ENCODE measurements around the gene MRI1. TPM values are rescaled to one million over a fixed set of nuclear protein-coding genes. Genes with fewer than 3 reads are reported as not detected.

Gene MRI1
- total RNA-seq, result 10 to 100 TPM; 37.6 to 42.2 TPM

DNA sequence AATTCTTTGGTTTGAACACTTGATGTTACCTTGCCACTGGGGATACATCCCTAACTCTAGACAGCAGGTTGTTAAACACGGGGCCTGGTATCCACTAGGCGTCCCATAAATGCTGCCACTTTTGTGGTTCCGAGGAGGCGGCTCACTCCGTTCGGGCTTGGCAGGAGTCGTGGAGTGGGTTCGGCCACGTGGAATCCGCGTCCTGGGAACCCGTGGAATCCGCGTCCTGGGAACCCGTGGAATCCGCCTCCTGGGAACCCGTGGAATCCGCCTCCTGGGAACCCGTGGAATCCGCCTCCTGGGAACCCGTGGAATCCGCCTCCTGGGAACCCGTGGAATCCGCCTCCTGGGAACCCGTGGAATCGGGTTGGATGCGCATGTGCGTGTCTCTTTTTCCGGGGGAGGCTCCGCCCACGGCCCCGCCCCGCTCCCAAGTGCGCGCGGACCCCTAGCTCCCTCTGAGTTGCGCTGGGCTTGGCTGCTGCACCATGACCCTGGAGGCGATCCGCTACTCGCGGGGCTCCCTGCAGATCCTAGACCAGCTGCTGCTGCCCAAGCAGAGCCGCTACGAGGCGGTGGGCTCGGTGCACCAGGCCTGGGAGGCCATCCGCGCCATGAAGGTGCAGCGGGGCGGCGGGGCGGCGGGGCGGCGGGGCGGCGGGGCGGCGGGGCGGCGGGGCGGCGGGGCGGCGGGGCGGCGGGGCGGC lies at the start of gene MRI1:
Gene MRI1 (plus strand): TSS at position 422 of the 707 bp plus-strand sequence. CDS start 67 bp downstream, at position 489.
- Mint-ChIP-seq H3K9me3 (no peaks in the 10 kb centered on the region), H3K27ac (peak within 1 kb of the TSS; percentile 61), H3K4me1 (ENCODE audit: low read depth) (peaks cover 33% of the 10 kb centered on the region), H3K4me3 (peak within 1 kb of the TSS; percentile 82 to 88), H3K27me3 (ENCODE audit: low read depth) (no peaks in the 10 kb centered on the region), H3K36me3 (ENCODE audit: insufficient read depth in 2 of 2) (peaks cover 7 to 10% of the 10 kb centered on the region in 2 donors)
- peak; percentile 83 to 89 for ATAC-seq (replicated peaks in 1 of 2)
- peak; percentile 75 to 80 for DNase-seq

DNA sequence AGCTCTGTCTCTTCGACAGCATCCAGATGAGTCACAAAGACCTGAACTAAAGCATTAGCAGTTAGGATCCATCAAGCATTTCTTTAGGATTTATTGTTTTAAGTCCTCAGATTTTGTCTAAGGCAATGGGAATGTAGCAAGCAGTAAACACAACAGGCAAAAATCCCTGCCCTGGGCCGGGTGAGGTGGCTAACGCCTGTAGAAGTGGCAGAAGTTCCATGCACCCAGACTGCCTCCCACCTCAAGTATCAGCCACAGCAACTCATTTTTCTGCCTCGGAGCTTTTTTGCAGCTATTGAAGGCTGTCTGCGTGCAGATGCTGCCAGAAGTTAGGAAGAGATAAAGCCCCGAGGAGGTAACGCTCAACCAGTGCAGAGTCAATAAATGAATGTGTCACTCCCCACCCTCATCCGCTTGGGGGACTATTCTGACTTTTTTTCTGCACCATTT lies 47.1 kb upstream of the MRI1 start:
- no peak for ATAC-seq (replicated peaks in 1 of 2)
- DNase-seq, result no peak
- Mint-ChIP-seq H3K36me3 (ENCODE audit: insufficient read depth in 2 of 2) (peaks cover 3 to 5% of the 10 kb centered on the region in 2 donors), H3K27ac (no peak overlapping the region), H3K27me3 (ENCODE audit: low read depth) (peaks cover 15% of the 10 kb centered on the region), H3K4me1 (ENCODE audit: low read depth) (no peaks in the 10 kb centered on the region), H3K9me3 (peaks cover 1 to 3% of the 10 kb centered on the region in 2 donors), H3K4me3 (no peak overlapping the region)

DNA sequence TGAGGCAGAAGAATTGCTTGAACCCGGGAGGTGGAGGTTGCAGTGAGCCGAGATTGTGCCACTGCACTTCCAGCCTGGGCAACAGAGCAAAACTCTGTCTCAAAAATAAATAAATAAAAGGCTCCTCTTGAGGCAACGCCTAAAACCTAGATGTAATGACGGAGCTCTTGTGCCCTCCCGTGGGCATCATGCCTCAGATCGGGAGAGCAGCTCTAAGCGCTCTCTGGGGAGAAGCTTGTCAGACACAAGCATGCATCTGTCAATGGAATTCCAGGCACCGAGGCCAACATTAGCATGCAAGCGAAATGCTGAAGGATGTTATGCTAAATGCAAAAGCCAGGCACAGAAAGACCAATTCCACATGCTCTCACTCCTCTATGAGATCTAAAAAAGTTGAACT lies 45.6 kb upstream of the MRI1 start:
- H3K9me3 Mint-ChIP-seq, result peaks cover 1 to 3% of the 10 kb centered on the region in 2 donors
- ATAC-seq (replicated peaks in 1 of 2), result no peak
- peaks cover 3 to 4% of the 10 kb centered on the region in 2 donors for H3K36me3 Mint-ChIP-seq (ENCODE audit: insufficient read depth in 2 of 2)
- peaks cover 15% of the 10 kb centered on the region for H3K27me3 Mint-ChIP-seq (ENCODE audit: low read depth)
- H3K4me1 Mint-ChIP-seq (ENCODE audit: low read depth), result no peaks in the 10 kb centered on the region
- H3K4me3 Mint-ChIP-seq, result no peak overlapping the region
- H3K27ac Mint-ChIP-seq, result no peak overlapping the region
- no peak for DNase-seq

DNA sequence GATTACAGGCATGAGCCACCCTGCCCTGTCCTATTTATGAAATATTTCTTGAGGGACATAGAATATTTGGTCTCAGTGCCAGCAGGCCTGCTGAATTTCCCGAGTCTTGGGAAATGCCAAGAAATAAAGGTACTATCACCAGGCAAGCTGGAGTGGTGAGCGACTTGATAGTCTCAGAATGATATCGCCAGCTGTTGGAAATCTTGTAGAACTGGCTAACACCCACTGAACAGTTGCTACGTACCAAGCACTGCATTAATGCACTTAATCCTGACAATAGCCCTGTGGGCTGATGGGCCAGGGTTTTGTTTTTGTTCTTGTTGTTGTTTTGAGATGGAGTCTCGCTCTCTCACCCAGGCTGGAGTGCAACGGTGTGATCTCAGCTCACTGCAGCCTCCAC lies 42.2 kb upstream of the MRI1 start:
- no peaks in the 10 kb centered on the region for H3K36me3 Mint-ChIP-seq (ENCODE audit: insufficient read depth in 2 of 2)
- peaks cover 10% of the 10 kb centered on the region for H3K27me3 Mint-ChIP-seq (ENCODE audit: low read depth)
- DNase-seq (no peak), ATAC-seq (replicated peaks in 1 of 2) (no peak)
- H3K9me3 Mint-ChIP-seq, result no peaks in the 10 kb centered on the region
- no peak overlapping the region for H3K4me3 Mint-ChIP-seq
- no peak overlapping the region for H3K27ac Mint-ChIP-seq
- H3K4me1 Mint-ChIP-seq (ENCODE audit: low read depth), result no peaks in the 10 kb centered on the region

DNA sequence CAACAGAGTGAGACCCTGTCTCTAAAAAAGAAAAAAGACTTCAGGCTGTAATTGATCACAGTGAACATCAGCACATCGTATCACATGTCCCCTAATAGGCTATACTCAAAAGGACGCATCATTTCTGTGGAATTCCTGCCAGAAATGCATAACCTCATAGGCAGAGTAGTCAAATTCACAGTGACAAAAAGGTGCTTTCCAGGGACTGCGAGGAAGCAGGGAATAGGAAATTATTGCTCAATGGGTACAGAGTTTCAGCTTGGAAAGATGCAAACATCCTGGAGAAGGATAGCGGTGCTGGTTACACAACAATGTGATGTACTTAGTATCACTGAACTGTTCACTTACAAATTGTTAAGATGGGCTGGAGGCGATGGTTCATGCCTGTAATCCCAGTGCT lies 41.1 kb upstream of the MRI1 start:
- H3K36me3 Mint-ChIP-seq (ENCODE audit: insufficient read depth in 2 of 2), result no peaks in the 10 kb centered on the region
- peaks cover 6% of the 10 kb centered on the region for H3K27me3 Mint-ChIP-seq (ENCODE audit: low read depth)
- DNase-seq (no peak), ATAC-seq (replicated peaks in 1 of 2) (no peak)
- H3K4me1 Mint-ChIP-seq (ENCODE audit: low read depth), result no peaks in the 10 kb centered on the region
- H3K27ac Mint-ChIP-seq, result no peak overlapping the region
- no peaks in the 10 kb centered on the region for H3K9me3 Mint-ChIP-seq
- H3K4me3 Mint-ChIP-seq, result no peak overlapping the region

DNA sequence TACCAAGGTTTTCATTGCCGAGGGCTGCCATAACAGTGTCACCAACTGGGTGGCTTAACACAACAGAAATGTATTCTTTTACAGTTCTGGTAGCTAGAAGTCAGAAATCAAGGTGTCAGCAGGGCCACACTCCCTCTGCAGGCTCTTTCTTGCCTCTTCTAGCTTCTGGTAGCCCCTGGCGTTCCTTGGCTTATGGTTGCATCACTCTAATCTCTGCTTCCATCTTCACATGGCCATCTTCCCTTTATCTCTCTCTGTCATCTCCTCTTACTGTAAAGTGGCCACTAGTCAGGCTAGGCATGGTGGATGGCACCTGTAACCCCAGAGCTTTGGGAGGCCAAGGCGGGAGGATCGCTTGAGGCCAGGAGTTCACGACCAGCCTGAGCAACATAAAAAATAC lies 38.0 kb upstream of the MRI1 start:
- DNase-seq, result no peak
- Mint-ChIP-seq H3K27me3 (ENCODE audit: low read depth) (no peaks in the 10 kb centered on the region), H3K4me1 (ENCODE audit: low read depth) (peaks cover 19% of the 10 kb centered on the region), H3K36me3 (ENCODE audit: insufficient read depth in 2 of 2) (no peaks in the 10 kb centered on the region), H3K4me3 (no peak overlapping the region), H3K27ac (no peak overlapping the region), H3K9me3 (no peaks in the 10 kb centered on the region)
- no peak for ATAC-seq (replicated peaks in 1 of 2)

DNA sequence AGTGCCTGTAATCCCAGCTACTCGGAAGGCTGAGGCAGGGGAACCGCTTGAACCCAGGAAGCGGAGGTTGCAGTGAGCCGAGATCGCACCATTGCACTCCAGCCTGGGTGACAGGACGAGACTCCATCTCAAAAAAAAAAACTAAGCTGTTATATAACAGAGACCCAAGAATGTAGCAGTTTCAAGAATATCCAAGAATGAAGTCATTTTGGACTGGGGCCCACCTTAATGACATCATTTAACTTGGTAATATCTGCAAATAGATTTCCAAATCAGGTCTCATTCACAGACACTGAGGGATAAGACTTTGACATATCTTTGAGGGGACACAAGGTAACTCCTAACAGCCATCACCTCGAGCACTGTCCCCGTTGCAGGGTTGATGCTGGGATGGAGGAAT lies 36.5 kb upstream of the MRI1 start:
- H3K27ac Mint-ChIP-seq, result no peak overlapping the region
- no peaks in the 10 kb centered on the region for H3K36me3 Mint-ChIP-seq (ENCODE audit: insufficient read depth in 2 of 2)
- H3K9me3 Mint-ChIP-seq, result no peaks in the 10 kb centered on the region
- no peaks in the 10 kb centered on the region for H3K27me3 Mint-ChIP-seq (ENCODE audit: low read depth)
- no peak for DNase-seq
- no peak overlapping the region for H3K4me3 Mint-ChIP-seq
- no peak for ATAC-seq (replicated peaks in 1 of 2)
- H3K4me1 Mint-ChIP-seq (ENCODE audit: low read depth), result peaks cover 29% of the 10 kb centered on the region

DNA sequence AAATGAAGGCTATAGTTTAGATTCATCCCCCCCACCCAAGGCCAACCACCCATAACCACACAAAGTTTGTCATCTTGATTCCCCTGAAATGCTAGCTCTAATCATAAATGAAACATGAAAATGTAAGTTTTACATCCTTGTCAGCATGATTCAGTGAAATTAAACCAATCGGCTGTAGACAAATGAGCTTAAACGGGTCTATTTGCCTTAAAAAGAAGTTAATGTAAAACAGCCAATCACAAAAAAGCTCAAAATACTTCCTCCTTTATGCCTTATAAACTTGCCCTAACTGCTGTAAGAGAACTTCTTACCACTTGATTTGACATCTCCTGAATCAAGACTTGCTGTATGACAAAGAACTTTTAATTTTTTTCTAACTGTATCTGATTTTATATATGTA lies 34.5 kb upstream of the MRI1 start:
- Mint-ChIP-seq H3K27me3 (ENCODE audit: low read depth) (no peaks in the 10 kb centered on the region), H3K4me3 (peak overlapping the region; percentile 1 to 99), H3K36me3 (ENCODE audit: insufficient read depth in 2 of 2) (no peaks in the 10 kb centered on the region), H3K27ac (peak overlapping the region; percentile 99), H3K4me1 (ENCODE audit: low read depth) (peaks cover 29% of the 10 kb centered on the region), H3K9me3 (no peaks in the 10 kb centered on the region)
- DNase-seq (no peak), ATAC-seq (replicated peaks in 1 of 2) (no peak)

DNA sequence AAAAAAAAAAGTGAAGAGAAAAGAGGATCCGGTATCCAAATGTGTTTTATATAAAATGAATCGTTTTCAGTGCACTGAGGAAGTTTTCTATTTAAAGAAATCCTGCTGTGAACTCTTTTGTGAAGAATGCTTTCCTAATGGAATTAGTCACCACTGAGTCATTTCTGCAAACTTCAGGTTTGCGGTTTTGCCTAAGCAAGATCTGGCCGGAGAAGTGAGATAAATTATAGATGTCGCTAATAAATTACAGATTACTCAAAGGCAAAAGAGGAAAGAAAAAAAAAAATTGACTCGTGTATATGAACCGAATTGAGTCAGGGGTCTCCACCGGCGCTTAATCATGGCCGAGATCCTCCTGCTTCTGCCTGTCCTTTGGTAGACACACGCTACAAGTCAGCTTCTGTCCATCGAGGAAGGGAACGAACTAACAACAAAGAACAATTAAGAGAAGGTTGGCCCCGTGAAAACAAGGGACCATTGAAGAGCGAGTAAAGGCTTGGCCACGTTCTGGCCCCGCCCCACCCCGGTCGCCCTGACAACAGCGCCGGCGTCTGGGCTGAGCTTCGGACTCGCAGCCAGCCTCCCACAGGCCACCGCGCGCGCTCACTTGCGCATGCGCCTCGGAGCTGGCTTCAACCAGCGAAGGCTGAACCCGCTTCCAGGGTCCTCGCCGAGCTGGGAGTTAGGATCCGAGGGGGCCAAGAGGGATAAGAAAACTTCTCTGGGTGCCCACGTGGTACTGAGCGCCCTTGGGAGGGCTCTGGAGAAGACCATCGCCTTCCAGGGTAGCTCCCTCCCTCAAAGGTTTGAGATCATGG lies 33.0 kb upstream of the MRI1 start:
- no peaks in the 10 kb centered on the region for H3K27me3 Mint-ChIP-seq (ENCODE audit: low read depth)
- peak overlapping the region; percentile 87 to 99 for H3K4me3 Mint-ChIP-seq
- H3K27ac Mint-ChIP-seq, result peak overlapping the region; percentile 99
- H3K36me3 Mint-ChIP-seq (ENCODE audit: insufficient read depth in 2 of 2), result no peaks in the 10 kb centered on the region
- DNase-seq (peak; percentile 95 to 97), ATAC-seq (replicated peaks in 1 of 2) (peak; percentile 100)
- H3K9me3 Mint-ChIP-seq, result no peaks in the 10 kb centered on the region
- H3K4me1 Mint-ChIP-seq (ENCODE audit: low read depth), result peaks cover 29% of the 10 kb centered on the region

DNA sequence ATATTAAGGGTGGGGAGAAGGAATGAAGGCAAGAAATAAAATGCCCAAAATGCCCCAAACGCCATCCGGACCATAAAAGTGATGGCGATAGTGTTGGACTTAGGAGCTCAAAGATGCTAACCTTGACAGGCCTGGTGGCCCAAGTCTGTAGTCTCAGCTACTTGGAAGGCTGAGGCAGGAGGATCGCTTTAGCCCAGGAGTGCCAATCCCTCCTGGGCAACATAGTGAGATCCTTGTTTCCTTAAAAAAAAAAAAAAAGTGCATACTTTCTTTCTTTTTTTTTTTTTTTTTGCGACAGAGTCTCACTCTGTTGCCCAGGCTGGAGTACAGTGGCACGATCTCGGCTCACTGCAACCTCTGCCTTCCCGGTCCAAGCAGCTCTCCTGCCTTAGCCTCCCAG lies 32.0 kb upstream of the MRI1 start:
- no peak for DNase-seq
- no peaks in the 10 kb centered on the region for H3K9me3 Mint-ChIP-seq
- H3K4me1 Mint-ChIP-seq (ENCODE audit: low read depth), result peaks cover 29% of the 10 kb centered on the region
- no peak for ATAC-seq (replicated peaks in 1 of 2)
- no peaks in the 10 kb centered on the region for H3K36me3 Mint-ChIP-seq (ENCODE audit: insufficient read depth in 2 of 2)
- H3K27me3 Mint-ChIP-seq (ENCODE audit: low read depth), result no peaks in the 10 kb centered on the region
- H3K27ac Mint-ChIP-seq, result no peak overlapping the region
- peak overlapping the region; percentile 87 to 99 for H3K4me3 Mint-ChIP-seq

DNA sequence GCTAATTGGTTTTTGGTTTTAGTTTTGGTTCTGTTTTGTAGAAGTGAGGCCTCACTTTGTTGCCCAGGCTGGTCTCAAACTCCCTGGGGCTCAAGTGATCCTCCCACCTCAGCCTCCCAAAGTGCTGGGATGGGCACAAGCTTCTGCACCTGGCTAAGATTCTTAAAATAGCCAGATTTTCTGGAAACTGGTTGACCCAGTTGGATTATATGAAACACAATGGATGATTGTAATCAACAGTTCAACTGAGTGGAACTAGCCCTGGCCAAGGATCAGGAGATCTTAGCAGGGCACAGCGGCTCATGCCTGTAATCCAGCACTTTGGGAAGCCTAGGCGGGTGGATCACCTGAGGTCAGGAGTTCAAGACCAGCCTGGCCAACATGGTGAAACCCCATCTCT lies 29.6 kb upstream of the MRI1 start:
- H3K4me1 Mint-ChIP-seq (ENCODE audit: low read depth), result peaks cover 25% of the 10 kb centered on the region
- no peak overlapping the region for H3K4me3 Mint-ChIP-seq
- DNase-seq (no peak), ATAC-seq (replicated peaks in 1 of 2) (no peak)
- H3K9me3 Mint-ChIP-seq, result no peaks in the 10 kb centered on the region
- no peaks in the 10 kb centered on the region for H3K36me3 Mint-ChIP-seq (ENCODE audit: insufficient read depth in 2 of 2)
- H3K27ac Mint-ChIP-seq, result no peak overlapping the region
- no peaks in the 10 kb centered on the region for H3K27me3 Mint-ChIP-seq (ENCODE audit: low read depth)

DNA sequence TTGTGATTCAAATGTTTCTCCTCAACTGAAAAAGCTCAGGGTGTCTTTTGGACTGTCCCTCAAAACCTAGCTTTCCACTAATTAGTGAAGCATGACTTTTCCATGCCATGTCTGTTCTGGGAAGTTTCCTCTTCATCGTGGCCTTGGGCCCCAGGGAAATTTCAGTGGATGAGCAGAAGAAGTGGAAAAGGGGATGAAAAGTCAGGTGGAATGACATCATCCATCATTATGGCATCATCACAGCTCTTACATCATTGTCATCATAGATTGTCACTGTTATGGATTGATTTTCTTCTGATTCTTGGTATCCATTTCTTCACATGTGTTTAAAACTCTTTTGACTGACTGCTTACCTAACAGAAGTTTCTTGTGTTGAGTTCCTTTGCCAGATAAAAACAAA lies 26.2 kb upstream of the MRI1 start:
- DNase-seq (no peak), ATAC-seq (replicated peaks in 1 of 2) (no peak)
- Mint-ChIP-seq H3K4me1 (ENCODE audit: low read depth) (no peaks in the 10 kb centered on the region), H3K4me3 (no peak overlapping the region), H3K9me3 (no peaks in the 10 kb centered on the region), H3K27ac (no peak overlapping the region), H3K27me3 (ENCODE audit: low read depth) (no peaks in the 10 kb centered on the region), H3K36me3 (ENCODE audit: insufficient read depth in 2 of 2) (no peaks in the 10 kb centered on the region)

DNA sequence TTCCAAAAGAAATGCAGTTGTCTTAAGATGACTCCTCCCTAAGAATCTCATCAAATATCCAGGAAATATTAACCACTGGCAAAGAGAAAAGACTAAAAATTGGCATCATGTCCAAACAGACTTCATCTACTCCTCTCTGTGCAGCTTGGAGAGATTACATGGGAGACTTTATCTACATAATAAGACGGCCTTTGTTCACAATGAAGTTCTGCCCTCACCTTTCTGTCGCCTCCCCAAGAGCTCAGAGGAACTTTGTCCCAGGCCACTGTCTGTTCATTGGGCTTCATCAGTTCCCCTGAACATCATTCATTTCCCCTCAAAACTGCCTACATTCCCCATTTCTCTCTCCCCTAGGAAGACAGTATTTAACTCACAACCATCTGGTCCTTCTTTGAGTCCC lies 22.4 kb upstream of the MRI1 start:
- Mint-ChIP-seq H3K4me1 (ENCODE audit: low read depth) (peaks cover 5% of the 10 kb centered on the region), H3K9me3 (no peaks in the 10 kb centered on the region), H3K27ac (no peak overlapping the region), H3K36me3 (ENCODE audit: insufficient read depth in 2 of 2) (no peaks in the 10 kb centered on the region), H3K27me3 (ENCODE audit: low read depth) (no peaks in the 10 kb centered on the region), H3K4me3 (no peak overlapping the region)
- DNase-seq (no peak), ATAC-seq (replicated peaks in 1 of 2) (no peak)
